Left lung (tissue), 10 donors: ENCODE measurements around the gene GRHL3. TPM values are rescaled to one million over a fixed set of nuclear protein-coding genes. Genes with fewer than 3 reads are reported as not detected.
A peak's percentile ranks its signal among the peaks of the same experiment; 100 is the strongest.

Experiments used
- ATAC-seq: fragments of 200-7000 bp; cut with Tn5 transposase; one replicate; pipeline ENCODE4 v1.9.1; 2020; ENCODE audit warnings: moderate library complexity
- DNase-seq, 4 donors: peaks; one replicate each; pipeline ENCODE4 v3.0.0-alpha.2; 2013 to 2020
- H3K27ac ChIP-seq, 2 donors: fragments of 200-600 bp; sonication (generic) in 1 of 2; one replicate each; pipeline versions ENCODE4 v1.5.0 to v1.8.0; 2020 to 2021
- H3K27me3 ChIP-seq, 2 donors: fragments of 200-600 bp; sonication (generic) in 1 of 2; one replicate each; pipeline versions ENCODE4 v1.5.0 to v1.8.0; 2020 to 2021
- H3K36me3 ChIP-seq, 2 donors: fragments of 200-600 bp; sonication (generic) in 1 of 2; one replicate each; pipeline versions ENCODE4 v1.5.0 to v1.8.0; 2020 to 2021
- H3K4me1 ChIP-seq, 2 donors: fragments of 200-600 bp; one replicate each; pipeline ENCODE4 v1.8.0; 2021
- H3K4me3 ChIP-seq, 2 donors: fragments of 200-600 bp; sonication (generic) in 1 of 2; one replicate each; pipeline versions ENCODE4 v1.5.0 to v1.8.0; 2020 to 2021; ENCODE audit warnings: mild to moderate bottlenecking in 1 of 2
- H3K9me3 ChIP-seq, 2 donors: fragments of 200-600 bp; sonication (generic) in 1 of 2; one replicate each; pipeline versions ENCODE4 v1.5.0 to v1.8.0; 2020 to 2021
- CTCF ChIP-seq, 2 donors: fragments of 200-600 bp; sonication (generic) in 1 of 2; IDR thresholded peaks; one replicate each; pipeline versions ENCODE4 v1.5.0 to v1.8.0; 2021; ENCODE audit warnings: antibody characterized with exemption in 2 of 2
- intact Hi-C, 2 donors: fragments of 100-400 bp; cut with DNase I; formaldehyde crosslinking; loops; one replicate each; pipeline versions ENCODE4 v1.11.2 to v1.14.2; 2022
- polyA plus RNA-seq, 6 donors: library from polyadenylated mRNA; unstranded; fragments of 120-200 nt; gene quantifications; one replicate each; pipeline ENCODE4 v1.2.1, GENCODE V29; 2013; ENCODE audit not compliant: insufficient read length in 6 of 6
- total RNA-seq, 2 donors: library from RNA; stranded (reverse); fragmentation: NEBNext Ultra II Directional; extraction: Animal tissue kit (Norgen Biotek cat#: 25700); gene quantifications; one replicate each; pipeline ENCODE4 v1.2.1, GENCODE V29; 2021
- donor health status: DM: no; HTN: yes; CAD: no.
- donor health status: DM: no; HTN: no; CAD: no.

The GRHL3 gene
- total and polyA plus RNA-seq, 8 donors: 0.20 to 1.6 (median 0.31) TPM; not detected in 1

- H3K36me3 ChIP-seq: no peaks in the 10 kb centered on the region
- no peak for ATAC-seq
- TF ChIP-seq CTCF (IDR thresholded peaks at IDR 0.05): no peak
- H3K27me3 ChIP-seq: peaks cover 0 to 22% of the 10 kb centered on the region in 2 donors
- peaks cover 4 to 5% of the 10 kb centered on the region in 2 donors for H3K4me1 ChIP-seq
- peak overlapping the region in 1 of 2 donors; percentile 10 for H3K27ac ChIP-seq
- no peak overlapping the region for H3K4me3 ChIP-seq
- intact Hi-C loops: no loop called here
- no peaks in the 10 kb centered on the region for H3K9me3 ChIP-seq
- DNase-seq: no peak
Measured at GRCh38 chr1:24293392-24294227, 25.5 kb upstream of the GRHL3 start.

- Histone ChIP-seq H3K9me3 (no peaks in the 10 kb centered on the region), H3K36me3 (no peaks in the 10 kb centered on the region), H3K4me1 (peaks cover 4 to 5% of the 10 kb centered on the region in 2 donors), H3K27ac (peak overlapping the region in 1 of 2 donors; percentile 10), H3K4me3 (no peak overlapping the region), H3K27me3 (peaks cover 0 to 26% of the 10 kb centered on the region in 2 donors)
- intact Hi-C loops: no loop called here
- no peak for TF ChIP-seq CTCF (IDR thresholded peaks at IDR 0.05)
- ATAC-seq (peak; percentile 25), DNase-seq (no peak)
Measured at GRCh38 chr1:24294228-24294672, 24.9 kb upstream of the GRHL3 start.

- no peak for TF ChIP-seq CTCF (IDR thresholded peaks at IDR 0.05)
- H3K9me3 ChIP-seq: no peaks in the 10 kb centered on the region
- ATAC-seq (peak; percentile 54), DNase-seq (peak in 1 of 4 donors; percentile 11)
- H3K4me1 ChIP-seq: peaks cover 3 to 5% of the 10 kb centered on the region in 2 donors
- H3K4me3 ChIP-seq: no peak overlapping the region
- peaks cover under 1 to 26% of the 10 kb centered on the region in 2 donors for H3K27me3 ChIP-seq
- peak overlapping the region in 1 of 2 donors; percentile 10 for H3K27ac ChIP-seq
- intact Hi-C loops: no loop called here
- no peaks in the 10 kb centered on the region for H3K36me3 ChIP-seq
Measured at GRCh38 chr1:24294716-24295371, 24.3 kb upstream of the GRHL3 start.

GRCh38 chr1:24295535-24295934, 23.6 kb upstream of the GRHL3 start:
- DNase-seq: no peak
- no peak overlapping the region for H3K4me3 ChIP-seq
- no peak for TF ChIP-seq CTCF (IDR thresholded peaks at IDR 0.05)
- ATAC-seq: no peak
- no peak overlapping the region for H3K27ac ChIP-seq
- H3K36me3 ChIP-seq: no peaks in the 10 kb centered on the region
- H3K4me1 ChIP-seq: peaks cover 0 to 5% of the 10 kb centered on the region in 2 donors
- H3K9me3 ChIP-seq: no peaks in the 10 kb centered on the region
- intact Hi-C loops: no loop called here
- peaks cover 3 to 26% of the 10 kb centered on the region in 2 donors for H3K27me3 ChIP-seq
